Activated T-cell treated with anti-CD3 and anti-CD28 coated beads for 24 hours (primary cell): ENCODE measurements around the gene PTPN21.
"Not testable (repeated sequence)": the region's sequence is repeated elsewhere in the genome, so short reads cannot be mapped to it uniquely, and the experiment has no call there.

Experiments
- DNase-seq: peaks from one replicate; pipeline ENCODE4 v3.0.0-alpha.2; 2020; ENCODE audit warnings: low read depth

PTPN21 gene

GRCh38 chr14:88551980-88552431 lies 2.8 kb downstream of the PTPN21 start:
- DNase-seq, result no peak

DNA sequence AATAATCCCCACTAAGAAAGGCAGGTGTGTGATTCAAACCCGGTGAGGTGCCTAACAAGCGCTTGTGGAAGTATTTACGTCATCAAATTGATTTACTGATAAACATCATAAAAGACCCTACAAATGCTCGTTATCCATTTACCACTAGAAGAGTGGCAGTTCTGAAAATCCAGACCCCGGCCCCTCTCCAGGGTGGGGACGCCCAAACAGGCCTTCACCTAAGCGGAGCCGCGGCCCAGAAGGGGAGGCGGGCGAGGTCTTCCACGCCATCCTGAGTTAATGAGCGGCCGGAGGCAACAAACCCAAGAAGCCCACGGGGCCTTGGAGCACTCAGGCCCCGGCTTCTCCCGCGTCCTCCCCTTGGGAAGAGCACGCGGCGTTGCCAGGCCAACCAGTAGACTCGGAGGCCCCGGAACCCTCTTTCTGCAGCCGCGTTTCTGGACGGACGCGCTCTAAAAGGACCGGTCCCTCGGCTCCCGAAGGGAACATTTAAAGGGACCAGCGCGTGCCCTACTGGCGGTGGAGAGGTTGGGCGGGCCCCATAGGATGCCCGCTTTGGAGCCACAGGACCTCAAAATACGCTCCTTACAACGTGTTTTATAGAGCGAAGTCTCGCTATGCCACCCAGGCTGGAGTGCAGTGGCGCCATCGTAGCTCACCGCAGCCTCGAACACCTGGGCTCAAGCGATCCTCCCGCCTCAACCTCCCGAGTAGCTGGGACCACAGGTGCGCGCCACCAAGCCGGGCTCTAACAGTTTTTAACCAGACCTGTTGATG lies 3.5 kb downstream of the PTPN21 start:
- peak; percentile 62 for DNase-seq

GRCh38 chr14:88550078-88550477 lies 4.7 kb downstream of the PTPN21 start:
- no peak for DNase-seq

GRCh38 chr14:88547386-88547780 lies 7.4 kb downstream of the PTPN21 start:
- DNase-seq, result no peak

GRCh38 chr14:88546621-88547385 lies 8.0 kb downstream of the PTPN21 start:
- DNase-seq, result no peak

DNA sequence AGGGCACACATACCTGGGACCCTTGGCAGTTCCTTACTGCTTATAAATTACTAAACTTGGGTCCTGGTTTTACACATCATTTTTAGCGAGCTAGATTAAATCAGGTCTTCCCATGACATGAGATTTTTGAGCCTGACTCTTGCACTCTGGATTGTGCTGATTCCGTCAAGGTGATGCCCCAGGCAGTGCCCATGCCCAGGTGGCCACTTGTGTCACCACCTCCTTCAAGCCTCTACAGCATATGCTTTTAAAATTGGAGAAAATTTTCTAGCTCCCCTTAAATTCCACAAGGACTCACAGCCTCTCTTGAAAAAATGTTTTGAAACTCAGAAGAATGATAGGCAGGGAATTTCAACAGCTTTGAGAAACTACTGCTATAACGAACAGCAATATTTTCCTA lies 9.6 kb downstream of the PTPN21 start:
- no peak for DNase-seq

GRCh38 chr14:88542857-88543795 lies 11.7 kb downstream of the PTPN21 start:
- DNase-seq, result no peak

DNA sequence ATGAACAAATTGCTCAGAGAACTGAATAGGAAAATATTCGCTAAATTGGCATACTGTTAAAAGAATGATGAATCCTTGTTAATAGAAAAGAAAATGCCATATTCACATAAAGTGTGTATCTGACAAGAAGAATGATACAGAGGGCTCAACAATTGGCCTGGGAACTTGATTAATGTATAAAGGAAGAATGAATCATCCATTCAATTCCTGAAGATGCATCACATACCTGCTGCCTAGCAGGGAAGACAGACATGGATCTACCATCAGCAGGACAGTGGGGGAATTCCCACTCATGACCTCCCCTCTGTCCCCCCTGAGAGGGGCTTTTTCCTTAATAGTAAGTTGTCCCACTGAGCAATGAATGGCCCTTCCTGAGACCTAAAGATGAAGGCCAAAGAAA lies 13.5 kb downstream of the PTPN21 start:
- no peak for DNase-seq

- no peak for DNase-seq
Observed at GRCh38 chr14:88535813-88536212, 19.0 kb downstream of the PTPN21 start.

DNA sequence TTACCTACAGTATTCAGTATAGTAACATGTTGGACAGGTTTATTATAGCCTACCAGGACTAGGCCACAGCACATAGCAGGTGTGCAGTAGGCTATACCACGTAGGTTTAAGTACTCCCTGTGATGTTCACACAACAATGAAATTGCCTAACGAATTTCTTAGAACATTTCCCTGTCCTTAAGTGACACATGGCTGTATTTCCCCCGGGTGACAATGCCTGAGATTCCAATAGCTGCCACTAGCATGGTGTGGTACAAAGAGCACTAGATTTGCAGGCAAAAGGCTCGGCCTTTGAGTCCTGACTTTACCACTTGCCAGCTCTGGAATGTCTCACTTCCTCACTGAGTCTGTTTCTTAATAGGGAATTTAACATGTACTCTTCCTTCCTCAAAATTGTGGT lies 19.7 kb downstream of the PTPN21 start:
- no peak for DNase-seq

DNA sequence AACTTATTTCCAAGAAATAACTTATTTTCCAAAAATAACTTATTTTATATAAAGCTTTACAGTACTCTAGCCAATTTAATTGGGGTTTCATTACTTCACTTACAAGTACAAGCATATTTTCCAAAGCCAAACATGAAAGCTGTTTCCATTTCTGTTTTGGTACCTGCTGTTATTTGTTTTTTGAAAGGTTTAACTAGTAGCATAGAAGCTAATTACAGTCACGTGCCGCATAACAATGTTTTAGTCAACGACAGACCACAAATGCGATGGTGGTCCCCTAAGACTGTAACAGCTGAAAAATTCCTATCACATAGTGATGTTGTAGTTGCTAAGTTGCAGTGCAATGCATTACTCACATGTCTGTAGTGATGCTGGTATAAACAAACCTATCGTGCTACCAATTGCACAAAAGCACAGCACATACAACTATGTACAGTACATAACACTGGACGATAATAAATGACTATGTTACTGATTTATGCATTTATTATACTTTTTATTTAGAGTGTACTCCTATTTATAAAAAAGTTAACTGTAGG lies 21.7 kb downstream of the PTPN21 start:
- DNase-seq, result no peak

DNA sequence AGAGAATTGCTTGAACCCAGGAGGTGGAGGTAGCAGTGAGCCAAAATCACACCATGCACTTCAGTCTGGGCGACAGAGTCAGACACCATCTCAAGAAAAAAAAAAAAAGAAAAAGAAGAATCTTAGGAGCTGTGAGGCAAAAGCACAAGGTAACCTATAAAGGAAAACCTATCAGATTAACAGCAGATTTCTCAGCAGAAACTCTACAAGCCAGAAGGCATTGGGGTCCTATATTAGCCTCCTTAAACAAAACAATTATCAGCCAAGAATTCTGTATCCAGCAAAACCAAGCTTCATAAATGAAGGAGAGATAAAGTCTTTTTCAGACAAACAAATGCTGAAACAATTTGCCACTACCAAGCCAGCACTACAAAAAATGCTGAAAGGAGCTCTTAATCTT lies 24.9 kb downstream of the PTPN21 start:
- not testable (repeated sequence) for DNase-seq

DNA sequence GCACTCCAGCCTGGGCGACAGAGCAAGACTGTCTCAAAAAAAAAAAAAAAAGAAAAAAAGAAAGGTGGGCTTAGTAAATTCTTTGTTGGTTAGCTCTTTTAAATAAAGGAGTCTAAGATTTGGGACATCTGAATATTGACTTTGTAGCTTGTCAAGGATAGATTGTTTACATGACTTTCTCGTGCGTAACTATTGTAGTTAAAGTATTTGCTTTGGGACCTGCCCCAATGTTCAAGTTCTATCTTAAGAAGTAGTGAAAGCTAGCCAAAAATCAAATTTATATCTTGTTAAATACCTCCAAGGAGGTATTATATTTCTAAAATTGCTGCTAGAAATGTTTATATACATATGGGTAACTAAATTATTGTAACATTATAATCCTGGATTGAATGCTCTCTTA lies 32.4 kb downstream of the PTPN21 start:
- DNase-seq, result no peak

- no peak for DNase-seq
Observed at GRCh38 chr14:88521818-88522217, 33.0 kb downstream of the PTPN21 start.

DNA sequence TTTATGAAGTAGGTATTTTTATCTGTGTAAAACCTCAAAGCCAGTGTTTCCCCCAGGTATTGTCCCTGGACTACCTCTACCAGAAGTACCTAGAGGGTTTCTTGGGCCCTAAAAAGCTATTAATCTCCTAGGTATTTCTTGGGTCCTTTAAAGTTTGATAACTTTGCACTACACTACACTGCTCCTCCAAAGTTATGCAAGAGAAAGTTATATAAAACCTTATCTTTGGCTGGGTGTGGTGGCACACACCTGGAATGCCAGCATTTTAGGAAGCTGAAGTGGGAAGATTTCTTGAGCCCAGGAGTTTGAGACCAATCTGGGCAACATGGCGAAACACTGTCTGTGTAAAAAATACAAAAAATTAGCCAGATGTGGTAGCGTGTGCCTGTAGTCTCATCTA lies 34.9 kb downstream of the PTPN21 start:
- no peak for DNase-seq

DNA sequence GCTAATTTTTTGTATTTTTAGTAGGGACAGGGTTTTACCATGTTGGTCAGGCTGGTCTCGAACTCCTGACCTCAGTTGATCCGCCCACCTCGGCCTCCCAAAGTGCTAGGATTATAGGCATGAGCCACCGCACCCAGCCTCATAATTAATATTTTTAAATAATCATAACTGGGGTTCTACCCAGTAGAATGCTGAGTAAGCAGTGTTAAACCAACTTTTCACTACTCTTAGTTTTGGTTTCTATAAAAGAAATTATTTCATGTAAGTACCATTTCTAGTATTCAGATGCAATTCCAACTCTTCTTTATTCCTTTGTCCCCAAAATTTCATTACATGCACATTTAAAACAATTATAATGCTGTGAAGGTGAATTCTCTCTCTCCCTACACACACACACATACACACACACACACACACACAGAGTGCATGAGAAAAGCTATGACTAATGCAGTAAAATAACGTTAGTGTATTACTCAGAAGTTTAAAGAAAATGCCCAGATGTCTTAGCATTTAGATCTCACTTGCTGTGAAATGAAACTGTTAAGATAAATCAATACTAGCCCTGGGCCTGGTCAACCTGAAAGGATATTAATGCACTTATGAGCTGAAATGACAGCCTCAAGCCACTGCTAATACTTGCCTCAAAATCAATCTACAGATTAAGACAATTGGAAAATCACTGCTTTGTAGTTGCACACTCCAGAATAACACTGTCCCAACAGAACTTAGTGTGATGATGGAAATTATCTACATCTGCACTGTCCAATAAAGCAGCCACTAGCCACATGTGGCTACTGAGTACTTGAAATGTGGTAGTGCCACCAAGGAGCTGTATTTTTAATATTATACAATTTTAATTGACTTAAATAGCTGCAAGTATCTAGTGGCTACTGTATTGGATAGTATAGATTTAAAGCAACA lies 36.0 kb downstream of the PTPN21 start:
- no peak for DNase-seq

- no peak for DNase-seq
Observed at GRCh38 chr14:88516861-88517357, 37.9 kb downstream of the PTPN21 start.

GRCh38 chr14:88515499-88516221 lies 39.1 kb downstream of the PTPN21 start:
- no peak for DNase-seq

DNA sequence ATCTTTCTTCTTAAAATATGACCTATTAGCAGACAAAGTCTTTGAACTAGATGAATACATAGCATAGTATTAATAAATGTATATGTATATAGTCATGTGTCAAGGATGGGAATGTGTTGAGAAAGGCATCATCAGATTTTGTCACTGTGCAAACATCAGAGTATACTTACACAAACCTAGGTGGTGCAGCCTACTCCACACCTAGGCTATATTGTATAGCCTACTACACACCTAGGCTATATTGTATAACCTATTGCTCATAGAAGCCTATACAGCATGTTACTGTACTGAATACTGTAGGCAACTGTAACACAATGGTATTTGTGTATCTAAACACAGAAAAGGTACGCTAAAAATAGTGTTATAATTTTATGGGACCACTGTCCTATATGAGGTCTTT lies 47.6 kb downstream of the PTPN21 start:
- no peak for DNase-seq

DNA sequence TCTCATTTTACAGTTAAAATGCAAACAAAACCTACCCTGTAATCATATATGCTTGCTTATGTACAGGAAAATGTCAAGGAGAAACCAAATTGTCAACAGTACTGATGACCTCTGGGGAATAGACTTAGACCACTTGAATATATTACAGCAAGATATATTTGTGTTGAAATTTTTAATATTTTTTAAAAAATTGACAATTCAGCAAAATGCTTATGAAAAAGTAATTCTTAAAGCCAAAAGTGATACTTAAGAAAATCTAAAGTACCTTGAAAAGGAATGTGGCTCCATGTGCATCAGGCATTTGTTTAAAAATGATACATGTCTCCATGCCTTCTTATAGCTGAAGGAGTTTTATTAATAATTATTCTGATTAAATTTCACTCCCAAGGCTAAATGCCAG lies 49.2 kb downstream of the PTPN21 start:
- DNase-seq, result no peak
